ENCODE results near the gene SLC9A5. TPM values are rescaled to one million over a fixed set of nuclear protein-coding genes. Genes with fewer than 3 reads are reported as not detected.

SLC9A5 gene
- total and polyA plus RNA-seq, 2 donors (not counting 3 experiments of a cell fraction or from before 2014, with no cell fraction given) = 2.7 to 2.8 TPM

- H3K36me3 ChIP-seq (ENCODE audit: control insufficient read depth in 2 of 2, extremely low read depth in 1 of 2, insufficient read depth in 2 of 2, low read length in 2 of 2) = peaks cover 10 to 45% of the 10 kb centered on the region in 2 experiments
- no peak overlapping the region for H3K4me3 ChIP-seq (replicated peaks in 1 of 3; ENCODE audit: insufficient read depth in 1 of 3, low read depth in 1 of 3, low read length in 3 of 3)
- TF ChIP-seq, protein P1, sequence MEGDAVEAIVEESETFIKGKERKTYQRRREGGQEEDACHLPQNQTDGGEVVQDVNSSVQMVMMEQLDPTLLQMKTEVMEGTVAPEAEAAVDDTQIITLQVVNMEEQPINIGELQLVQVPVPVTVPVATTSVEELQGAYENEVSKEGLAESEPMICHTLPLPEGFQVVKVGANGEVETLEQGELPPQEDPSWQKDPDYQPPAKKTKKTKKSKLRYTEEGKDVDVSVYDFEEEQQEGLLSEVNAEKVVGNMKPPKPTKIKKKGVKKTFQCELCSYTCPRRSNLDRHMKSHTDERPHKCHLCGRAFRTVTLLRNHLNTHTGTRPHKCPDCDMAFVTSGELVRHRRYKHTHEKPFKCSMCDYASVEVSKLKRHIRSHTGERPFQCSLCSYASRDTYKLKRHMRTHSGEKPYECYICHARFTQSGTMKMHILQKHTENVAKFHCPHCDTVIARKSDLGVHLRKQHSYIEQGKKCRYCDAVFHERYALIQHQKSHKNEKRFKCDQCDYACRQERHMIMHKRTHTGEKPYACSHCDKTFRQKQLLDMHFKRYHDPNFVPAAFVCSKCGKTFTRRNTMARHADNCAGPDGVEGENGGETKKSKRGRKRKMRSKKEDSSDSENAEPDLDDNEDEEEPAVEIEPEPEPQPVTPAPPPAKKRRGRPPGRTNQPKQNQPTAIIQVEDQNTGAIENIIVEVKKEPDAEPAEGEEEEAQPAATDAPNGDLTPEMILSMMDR (IDR thresholded peaks at IDR 0.05; ENCODE audit: extremely low read depth in 1 of 2, insufficient read depth in 1 of 2, low read depth in 1 of 2, low read length in 2 of 2) = no peak
- dilution Hi-C loops (cut with MboI; ENCODE audit: extremely low pct_ligation_motif_present, low sequenced_read_pairs) = no loop called here
- DNase-seq (ENCODE audit: low read depth, low spot score) (no peak), FAIRE-seq (no peak)
- H3K27me3 ChIP-seq (ENCODE audit: control insufficient read depth in 2 of 2, insufficient read depth in 2 of 2, low read length in 2 of 2) = no peaks in the 10 kb centered on the region
- intact Hi-C loops (cut with micrococcal nuclease) = loop anchor here (5.0 kb wide), 1 partner anchor 37 kb away; the partner anchor contains the start of genes E2F4 and EXOC3L1
- peaks cover 16% of the 10 kb centered on the region for H3K4me1 ChIP-seq (ENCODE audit: control insufficient read depth, extremely low read depth, insufficient read depth, low read length)
- BruUV-seq (replicated peaks) = no TSS peak
- no peak overlapping the region for H3K9ac ChIP-seq (replicated peaks; ENCODE audit: extremely low read depth, insufficient read depth, low read length)
- H3K4me2 ChIP-seq (ENCODE audit: insufficient read depth, low read length) = no peak overlapping the region
- H3K27ac ChIP-seq (ENCODE audit: insufficient read depth, low read depth, low read length) = no peak overlapping the region
- peaks cover 11% of the 10 kb centered on the region for H3K79me2 ChIP-seq (ENCODE audit: control insufficient read depth, insufficient read depth, low read length)
- POLR2A ChIA-PET = interaction anchor here (0.5 kb wide), 1 partner anchor 64 kb away, joined by 5 read pairs; the partner anchor contains the start of gene HSF4
- H3K9me1 ChIP-seq (replicated peaks; ENCODE audit: control insufficient read depth, extremely low read depth, insufficient read depth, low read length) = no peaks in the 10 kb centered on the region
- H3K9me3 ChIP-seq (replicated peaks; ENCODE audit: control insufficient read depth, insufficient read depth, low read length) = no peaks in the 10 kb centered on the region
- no peak overlapping the region for H2AFZ ChIP-seq (ENCODE audit: low read depth, low read length)
- H4K20me1 ChIP-seq (replicated peaks; ENCODE audit: control insufficient read depth, extremely low read depth, insufficient read depth, low read length) = no peaks in the 10 kb centered on the region
- CTCF ChIA-PET = interaction anchor here (0.9 kb wide), 1 partner anchor 16 kb away, joined by 3 read pairs; no protein-coding TSS in a partner anchor
Observed at GRCh38 chr16:67228905-67229304, 19.9 kb upstream of the SLC9A5 start.

DNA sequence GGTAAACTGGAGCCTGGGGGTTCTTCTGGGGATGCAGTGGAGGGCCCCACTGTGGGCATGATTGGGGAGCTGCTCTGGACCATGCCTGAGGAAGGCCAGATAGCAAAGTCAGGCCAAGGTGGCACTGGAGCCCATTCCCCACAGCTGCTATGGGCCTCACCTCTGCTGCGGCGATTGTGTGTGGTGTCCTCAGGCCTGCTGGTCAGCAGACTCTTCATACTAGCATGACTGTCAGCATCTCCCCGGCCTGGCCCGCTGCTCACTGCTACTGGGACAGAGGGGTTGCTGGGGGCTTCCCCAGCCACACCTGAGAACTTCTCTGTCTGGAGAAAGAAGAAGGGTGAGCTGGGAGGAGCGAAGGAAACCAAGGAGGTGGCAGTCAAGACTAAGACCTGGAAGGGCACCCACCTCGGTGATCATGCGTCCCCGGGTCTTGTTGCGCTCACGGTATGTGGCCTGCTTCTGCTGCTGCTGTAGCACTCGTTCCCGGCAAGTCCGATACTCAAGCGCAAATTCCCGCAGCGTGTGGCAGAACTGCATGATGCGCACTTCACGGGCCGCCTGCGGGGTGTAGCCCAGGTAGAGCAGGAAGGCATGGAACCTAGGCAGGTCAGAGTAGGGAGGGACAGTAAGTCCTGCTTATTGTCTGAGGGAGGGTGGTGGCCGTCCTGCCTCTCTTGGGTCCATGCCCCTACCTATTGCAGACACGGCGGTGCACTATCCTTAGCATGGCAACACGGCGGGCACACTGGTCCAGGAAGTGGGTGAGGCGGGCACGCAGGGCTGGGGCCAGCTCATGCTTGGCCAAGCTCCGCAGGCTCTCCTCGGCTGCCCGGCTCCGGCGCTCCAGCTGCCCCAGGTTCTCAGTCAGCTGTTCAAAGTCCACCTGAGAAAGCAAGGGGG is 18.6 kb upstream of the SLC9A5 start:
- H3K4me1 ChIP-seq (ENCODE audit: control insufficient read depth, extremely low read depth, insufficient read depth, low read length) = peaks cover 11% of the 10 kb centered on the region
- no peak overlapping the region for H3K9ac ChIP-seq (replicated peaks; ENCODE audit: extremely low read depth, insufficient read depth, low read length)
- H3K4me2 ChIP-seq (ENCODE audit: insufficient read depth, low read length) = no peak overlapping the region
- intact Hi-C loops (cut with micrococcal nuclease) = loop anchor here (5.0 kb wide), 1 partner anchor 38 kb away; the partner anchor contains the start of genes E2F4 and EXOC3L1
- POLR2A ChIA-PET = interaction anchor here (1.5 kb wide), 1 partner anchor 14 kb away, joined by 5 read pairs; no protein-coding TSS in a partner anchor
- H3K9me3 ChIP-seq (replicated peaks; ENCODE audit: control insufficient read depth, insufficient read depth, low read length) = no peaks in the 10 kb centered on the region
- no peak for FAIRE-seq
- no peak for DNase-seq (ENCODE audit: low read depth, low spot score)
- H2AFZ ChIP-seq (ENCODE audit: low read depth, low read length) = no peak overlapping the region
- no TSS peak for BruUV-seq (replicated peaks)
- H3K9me1 ChIP-seq (replicated peaks; ENCODE audit: control insufficient read depth, extremely low read depth, insufficient read depth, low read length) = no peaks in the 10 kb centered on the region
- no peak overlapping the region for H3K27ac ChIP-seq (ENCODE audit: insufficient read depth, low read depth, low read length)
- no peaks in the 10 kb centered on the region for H4K20me1 ChIP-seq (replicated peaks; ENCODE audit: control insufficient read depth, extremely low read depth, insufficient read depth, low read length)
- H3K79me2 ChIP-seq (ENCODE audit: control insufficient read depth, insufficient read depth, low read length) = peaks cover 11% of the 10 kb centered on the region
- CTCF ChIA-PET = no interaction called here
- H3K27me3 ChIP-seq (ENCODE audit: control insufficient read depth in 2 of 2, insufficient read depth in 2 of 2, low read length in 2 of 2) = no peaks in the 10 kb centered on the region
- no peak overlapping the region for H3K4me3 ChIP-seq (replicated peaks in 1 of 3; ENCODE audit: insufficient read depth in 1 of 3, low read depth in 1 of 3, low read length in 3 of 3)
- peaks cover 14 to 53% of the 10 kb centered on the region in 2 experiments for H3K36me3 ChIP-seq (ENCODE audit: control insufficient read depth in 2 of 2, extremely low read depth in 1 of 2, insufficient read depth in 2 of 2, low read length in 2 of 2)
- TF ChIP-seq GATA2 (IDR thresholded peaks at IDR 0.05; ENCODE audit: insufficient read depth, insufficient read length, low read depth, low read length) = no peak
- no peak for TF ChIP-seq MYC (IDR thresholded peaks at IDR 0.05; ENCODE audit: low read depth, low read length)
- TF ChIP-seq POLR2A (IDR thresholded peaks at IDR 0.05; ENCODE audit: low read depth, low read length) = no peak
- TF ChIP-seq EZH2 (IDR thresholded peaks at IDR 0.05; ENCODE audit: borderline replicate concordance, low read depth, low read length, severe bottlenecking) = no peak
- TF ChIP-seq FOS (IDR thresholded peaks at IDR 0.05; ENCODE audit: borderline replicate concordance, insufficient read depth, low read length) = no peak
- TF ChIP-seq, protein P1 (IDR thresholded peaks at IDR 0.05; ENCODE audit: extremely low read depth in 1 of 2, insufficient read depth in 1 of 2, low read depth in 1 of 2, low read length in 2 of 2) = no peak
- TF ChIP-seq JUN (IDR thresholded peaks at IDR 0.05; ENCODE audit: borderline replicate concordance, insufficient read depth, insufficient read length, low read depth) = no peak
- TF ChIP-seq, protein P2, sequence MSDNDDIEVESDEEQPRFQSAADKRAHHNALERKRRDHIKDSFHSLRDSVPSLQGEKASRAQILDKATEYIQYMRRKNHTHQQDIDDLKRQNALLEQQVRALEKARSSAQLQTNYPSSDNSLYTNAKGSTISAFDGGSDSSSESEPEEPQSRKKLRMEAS (IDR thresholded peaks at IDR 0.05; ENCODE audit: insufficient read depth, insufficient read length) = no peak
- dilution Hi-C loops (cut with MboI; ENCODE audit: extremely low pct_ligation_motif_present, low sequenced_read_pairs) = no loop called here

Data from endothelial cell of umbilical vein (primary cell).